A673 (cell line): ENCODE data around the gene KDM5A. TPM values are rescaled to one million over a fixed set of nuclear protein-coding genes. Genes with fewer than 3 reads are reported as not detected.

ENCODE experiments used
- BruUV-seq: library from RNA; stranded (reverse); fragments of 400-500 nt; replicated peaks from 2 replicates; lab custom pipeline; 2021; lab: Mats Ljungman, UMichigan
- CTCF ChIA-PET: fragments of 300-600 bp; sonication (Branson Sonifier 250); formaldehyde crosslinking; loops from one replicate; lab custom pipeline; 2022; ENCODE audit warnings: antibody characterized with exemption; lab: Charles Lee
- POLR2A ChIA-PET: fragments of 300-600 bp; sonication (Branson Sonifier 250); formaldehyde crosslinking; loops from one replicate; lab custom pipeline; 2022; ENCODE audit warnings: antibody characterized with exemption; ENCODE audit not compliant: low non-redundant PET; lab: Charles Lee
- DNase-seq: peaks from one replicate; pipeline ENCODE4 v3.0.0-alpha.2; 2015; ENCODE audit warnings: low spot score
- H3K27ac ChIP-seq: fragments of 200-600 bp; sonication (generic); 2 replicates; pipeline ENCODE4 v1.5.1; 2016; ENCODE audit warnings: mixed run types, low read depth, mild to moderate bottlenecking, mixed read lengths, antibody characterized with exemption, low read length; ENCODE audit not compliant: poor library complexity, severe bottlenecking
- H3K27me3 ChIP-seq: fragments of 200-600 bp; sonication (generic); replicated peaks from 2 replicates; pipeline ENCODE4 v1.6.1; 2017; ENCODE audit warnings: mixed run types, low read depth, mild to moderate bottlenecking, mixed read lengths, antibody characterized with exemption, low read length; ENCODE audit not compliant: insufficient read depth, poor library complexity
- H3K36me3 ChIP-seq: fragments of 200-600 bp; sonication (generic); 2 replicates; pipeline ENCODE4 v1.6.1; 2016; ENCODE audit warnings: mixed run types, mild to moderate bottlenecking, mixed read lengths, antibody characterized with exemption, low read length; ENCODE audit not compliant: insufficient read depth, poor library complexity, severe bottlenecking
- H3K4me1 ChIP-seq: fragments of 200-600 bp; sonication (generic); 2 replicates; pipeline ENCODE4 v1.6.1; 2017; ENCODE audit warnings: mixed run types, mild to moderate bottlenecking, mixed read lengths, antibody characterized with exemption, low read length; ENCODE audit not compliant: insufficient read depth, poor library complexity, severe bottlenecking
- H3K4me3 ChIP-seq: fragments of 200-600 bp; sonication (generic); 2 replicates; pipeline ENCODE4 v1.5.1; 2016; ENCODE audit warnings: low read depth, mixed run types, mild to moderate bottlenecking, mixed read lengths, low read length; ENCODE audit not compliant: poor library complexity, severe bottlenecking
- H3K9me3 ChIP-seq: fragments of 200-600 bp; sonication (generic); 2 replicates; pipeline ENCODE4 v1.6.1; 2016; ENCODE audit warnings: mixed run types, low read depth, mild to moderate bottlenecking, mixed read lengths, antibody characterized with exemption, low read length; ENCODE audit not compliant: poor library complexity, severe bottlenecking
- EZH2 ChIP-seq: fragments of 200-600 bp; sonication (generic); IDR thresholded peaks from 2 replicates; pipeline ENCODE4 v1.6.1; 2017; ENCODE audit warnings: borderline replicate concordance, low read depth, mild to moderate bottlenecking, mixed read lengths, antibody characterized with exemption, low read length; ENCODE audit not compliant: poor library complexity, severe bottlenecking
- intact Hi-C: fragments of 100-400 bp; cut with micrococcal nuclease; formaldehyde crosslinking; loops from one replicate; pipeline ENCODE4 v1.10.0; 2022; ENCODE audit not compliant: unreplicated experiment
- total RNA-seq: library from RNA; stranded (reverse); gene quantifications from 2 replicates; pipeline ENCODE4 v1.2.3, GENCODE V29; 2021
- TF ChIP-seq, protein P1 (sequence below): fragments of 300-800, 200-600 bp; sonication (generic); conservative IDR thresholded peaks from 2 replicates; pipeline ENCODE4 v1.5.1; 2017; ENCODE audit warnings: low read depth, mild to moderate bottlenecking, antibody characterized with exemption, low read length, moderate library complexity, mixed read lengths

KDM5A gene
- total RNA-seq, 1 experiment from 2014 or later, result 68.8 TPM

DNA sequence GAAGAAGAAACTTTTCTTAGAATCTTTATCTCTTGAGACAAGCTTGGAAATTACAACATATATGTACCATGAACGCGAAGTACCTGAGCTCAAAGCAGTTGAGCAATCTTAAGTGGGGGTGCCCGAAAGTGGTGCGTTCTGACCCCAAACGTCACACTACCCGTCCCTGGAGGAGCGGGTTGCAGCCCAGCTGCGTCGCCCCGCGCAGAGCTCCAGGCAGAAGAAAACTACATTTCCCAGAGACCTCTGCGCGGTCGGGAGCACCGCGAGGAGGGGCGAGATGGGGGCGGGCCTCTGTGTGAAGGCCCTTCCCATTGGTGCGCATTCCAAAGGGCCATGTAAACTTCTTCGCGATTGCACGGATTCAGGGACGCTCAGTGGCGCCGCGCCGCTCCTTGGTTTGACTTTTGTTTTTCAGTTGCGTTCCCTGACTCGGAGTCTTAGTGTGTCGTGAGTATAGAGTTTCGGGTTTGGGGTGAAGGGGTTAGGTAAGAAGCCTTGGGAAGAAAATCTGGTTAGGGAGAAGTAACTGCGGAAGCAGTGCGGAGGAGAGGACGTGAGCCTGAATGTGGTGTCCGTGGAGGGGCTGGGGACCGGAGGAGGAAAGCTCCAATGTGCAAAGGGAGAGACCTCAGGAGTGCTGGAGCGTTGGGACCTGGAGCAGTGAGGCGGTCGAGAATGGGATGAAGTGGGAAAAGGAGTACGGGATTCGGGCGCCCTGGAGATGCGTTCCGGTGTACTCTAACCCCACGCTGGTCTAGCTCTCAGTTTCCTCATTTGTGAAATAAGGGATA lies 12.3 kb upstream of the KDM5A start, which contains the start of gene CCDC77:
TSS of gene CCDC77 (plus strand) at position 410 of the 794 bp plus-strand sequence. CDS start 7,740 bp downstream, outside the sequence.
- CTCF ChIA-PET, result no interaction called here
- no TSS peak for BruUV-seq
- DNase-seq, result peak; percentile 97
- TF ChIP-seq, protein P1, sequence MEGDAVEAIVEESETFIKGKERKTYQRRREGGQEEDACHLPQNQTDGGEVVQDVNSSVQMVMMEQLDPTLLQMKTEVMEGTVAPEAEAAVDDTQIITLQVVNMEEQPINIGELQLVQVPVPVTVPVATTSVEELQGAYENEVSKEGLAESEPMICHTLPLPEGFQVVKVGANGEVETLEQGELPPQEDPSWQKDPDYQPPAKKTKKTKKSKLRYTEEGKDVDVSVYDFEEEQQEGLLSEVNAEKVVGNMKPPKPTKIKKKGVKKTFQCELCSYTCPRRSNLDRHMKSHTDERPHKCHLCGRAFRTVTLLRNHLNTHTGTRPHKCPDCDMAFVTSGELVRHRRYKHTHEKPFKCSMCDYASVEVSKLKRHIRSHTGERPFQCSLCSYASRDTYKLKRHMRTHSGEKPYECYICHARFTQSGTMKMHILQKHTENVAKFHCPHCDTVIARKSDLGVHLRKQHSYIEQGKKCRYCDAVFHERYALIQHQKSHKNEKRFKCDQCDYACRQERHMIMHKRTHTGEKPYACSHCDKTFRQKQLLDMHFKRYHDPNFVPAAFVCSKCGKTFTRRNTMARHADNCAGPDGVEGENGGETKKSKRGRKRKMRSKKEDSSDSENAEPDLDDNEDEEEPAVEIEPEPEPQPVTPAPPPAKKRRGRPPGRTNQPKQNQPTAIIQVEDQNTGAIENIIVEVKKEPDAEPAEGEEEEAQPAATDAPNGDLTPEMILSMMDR, result peak; percentile 40; the same call in 1 of the 2 replicates
- no peak for TF ChIP-seq EZH2
- POLR2A ChIA-PET, result no interaction called here
- peaks cover 9% of the 10 kb centered on the region for H3K36me3 ChIP-seq
- H3K9me3 ChIP-seq, result no peaks in the 10 kb centered on the region
- H3K27ac ChIP-seq, result peak within 1 kb of the TSS; percentile 77
- intact Hi-C loops, result no loop called here
- no peaks in the 10 kb centered on the region for H3K27me3 ChIP-seq
- H3K4me1 ChIP-seq, result peaks cover 19% of the 10 kb centered on the region
- H3K4me3 ChIP-seq, result peak within 1 kb of the TSS; percentile 81

- no peaks in the 10 kb centered on the region for H3K27me3 ChIP-seq
- H3K4me3 ChIP-seq, result peak overlapping the region; percentile 81
- peak overlapping the region; percentile 77 for H3K27ac ChIP-seq
- ChIA-PET POLR2A (no interaction called here), CTCF (no interaction called here)
- peaks cover 9% of the 10 kb centered on the region for H3K36me3 ChIP-seq
- no peak for TF ChIP-seq EZH2
- TF ChIP-seq, protein P1, result no peak
- no TSS peak for BruUV-seq
- DNase-seq, result no peak
- no peaks in the 10 kb centered on the region for H3K9me3 ChIP-seq
- H3K4me1 ChIP-seq, result peaks cover 13% of the 10 kb centered on the region
- intact Hi-C loops, result no loop called here
Measured at GRCh38 chr12:400828-401227, 11.7 kb upstream of the KDM5A start.

DNA sequence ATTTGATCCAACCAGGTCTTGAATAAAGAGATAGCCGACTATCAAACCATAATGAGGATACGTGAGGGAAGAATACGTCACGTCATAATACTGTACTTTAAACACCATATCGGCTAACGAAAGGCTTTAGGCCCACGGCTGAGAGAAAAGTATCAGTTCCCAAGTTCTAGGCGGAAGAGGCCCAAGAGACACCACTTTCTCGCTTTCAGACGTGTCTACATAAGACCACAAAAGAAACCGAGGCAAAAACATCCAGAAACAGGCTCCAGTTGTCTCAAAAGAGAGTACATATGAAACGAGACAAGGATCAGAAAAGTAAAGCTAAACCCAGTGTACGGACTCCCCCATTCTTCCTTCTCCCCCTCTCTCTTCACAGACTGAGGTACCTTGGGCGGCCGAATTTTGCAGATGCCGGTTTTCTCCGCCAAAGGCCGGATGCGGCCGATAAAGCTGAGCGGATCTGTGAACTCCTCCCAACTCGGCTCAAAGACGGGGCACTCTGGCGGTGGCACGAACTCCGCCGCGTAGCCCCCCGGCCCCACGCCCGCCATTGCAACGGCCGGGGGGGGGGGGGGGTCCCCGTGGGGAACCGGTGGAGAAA lies 479 bp downstream of the KDM5A start:
- no peaks in the 10 kb centered on the region for H3K27me3 ChIP-seq
- H3K27ac ChIP-seq, result peak overlapping the region; percentile 98
- H3K36me3 ChIP-seq, result peaks cover 22% of the 10 kb centered on the region
- peak overlapping the region; percentile 97 for H3K4me3 ChIP-seq
- intact Hi-C loops, result no loop called here
- TSS peak; percentile 66 for BruUV-seq
- no peaks in the 10 kb centered on the region for H3K9me3 ChIP-seq
- TF ChIP-seq EZH2, result no peak
- TF ChIP-seq, protein P1, result no peak
- DNase-seq, result peak; percentile 30
- POLR2A ChIA-PET, result interaction anchor here (0.6 kb wide), 1 partner anchor 114 kb away, joined by 4 read pairs; no protein-coding TSS in a partner anchor
- CTCF ChIA-PET, result no interaction called here
- peaks cover 21% of the 10 kb centered on the region for H3K4me1 ChIP-seq
